HG03039 (cell line): ENCODE results near the gene PPM1F.

Source experiments
- ATAC-seq: cut with Tn5 transposase; IDR thresholded peaks from one replicate; pipeline ENCODE4 v1.9.1; 2021; ENCODE audit warnings: mild to moderate bottlenecking, moderate library complexity; ENCODE audit not compliant: unreplicated experiment

Gene PPM1F

DNA sequence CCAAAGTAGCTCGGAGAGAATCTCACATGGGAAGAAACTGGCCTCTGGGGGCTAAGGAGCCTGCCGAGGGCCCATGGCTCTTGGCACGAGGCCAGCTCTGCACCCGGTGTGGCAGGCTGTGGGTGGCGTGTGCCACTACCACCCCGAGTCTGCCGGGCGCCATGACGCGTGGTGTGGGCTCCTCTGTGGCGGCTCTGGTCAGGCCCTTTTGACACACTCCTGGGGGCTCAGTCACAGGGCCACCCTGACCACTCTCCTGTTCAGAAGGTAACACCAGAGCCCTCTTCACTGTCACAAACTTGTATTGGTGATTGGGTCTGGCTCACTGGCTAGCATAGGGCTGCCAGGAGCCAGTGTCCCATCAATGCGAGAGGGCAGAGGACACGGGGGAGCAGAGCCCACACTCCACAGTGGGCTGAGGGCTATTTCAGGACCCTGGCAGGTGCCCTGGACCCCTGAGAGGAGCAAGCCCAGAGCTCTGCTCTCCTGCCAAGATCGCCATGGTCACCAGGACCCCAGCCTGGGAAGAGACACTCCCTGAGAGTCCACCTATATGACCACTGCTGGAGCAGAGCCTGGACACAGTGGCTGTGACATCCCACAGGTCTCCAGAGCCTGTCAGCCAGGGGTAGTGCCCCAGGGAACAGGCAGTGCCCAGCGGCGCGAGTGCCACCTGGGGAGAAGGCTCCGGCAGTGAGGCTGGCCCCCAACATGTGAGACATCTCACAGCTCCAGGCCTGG, 8.6 kb upstream of the PPM1F start:
- ATAC-seq = no peak

DNA sequence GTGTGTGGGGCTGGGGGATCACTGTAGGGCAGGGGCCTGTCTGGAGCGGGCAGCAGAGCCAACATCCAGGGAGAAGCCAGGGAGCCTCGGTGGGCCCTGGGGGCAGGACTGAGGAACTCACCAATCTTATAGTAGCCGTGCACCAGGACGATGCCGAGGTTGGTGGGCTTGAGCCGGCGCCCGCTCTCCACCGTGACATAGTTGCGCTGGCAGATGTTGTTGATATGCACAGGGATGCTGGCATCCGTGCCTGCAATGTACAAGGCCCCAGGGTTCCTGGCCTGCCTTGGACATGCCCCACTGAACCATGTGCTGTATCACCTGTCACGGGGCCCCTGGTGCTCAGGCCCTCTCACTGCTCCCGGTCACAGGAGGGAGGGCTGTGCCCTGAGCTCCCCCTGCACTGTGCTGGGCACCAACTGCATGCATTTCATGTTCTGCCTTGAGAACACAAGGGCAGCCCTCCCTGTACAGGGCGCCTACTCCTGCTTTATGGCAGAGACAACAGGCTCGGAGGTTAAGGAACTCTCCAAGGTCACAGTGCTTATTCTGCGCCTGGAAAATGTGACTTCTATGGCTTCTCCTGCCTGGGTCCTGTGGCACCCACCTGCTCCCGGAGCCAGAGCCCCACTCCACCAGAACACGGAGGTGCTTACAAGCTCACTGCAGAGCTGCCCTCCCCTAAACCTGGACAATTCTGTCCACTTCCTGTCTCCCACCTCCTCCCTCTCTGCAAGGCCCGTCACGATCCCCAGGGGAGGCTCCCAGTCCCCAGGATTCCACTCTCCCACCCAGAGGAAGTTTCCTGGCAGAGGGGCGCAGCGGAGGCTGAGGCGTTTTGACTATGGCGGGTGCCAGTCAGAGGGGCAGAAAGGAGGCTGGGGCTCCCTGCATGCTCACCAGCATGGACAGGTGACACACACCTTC, 7.8 kb upstream of the PPM1F start:
- ATAC-seq = no peak

DNA sequence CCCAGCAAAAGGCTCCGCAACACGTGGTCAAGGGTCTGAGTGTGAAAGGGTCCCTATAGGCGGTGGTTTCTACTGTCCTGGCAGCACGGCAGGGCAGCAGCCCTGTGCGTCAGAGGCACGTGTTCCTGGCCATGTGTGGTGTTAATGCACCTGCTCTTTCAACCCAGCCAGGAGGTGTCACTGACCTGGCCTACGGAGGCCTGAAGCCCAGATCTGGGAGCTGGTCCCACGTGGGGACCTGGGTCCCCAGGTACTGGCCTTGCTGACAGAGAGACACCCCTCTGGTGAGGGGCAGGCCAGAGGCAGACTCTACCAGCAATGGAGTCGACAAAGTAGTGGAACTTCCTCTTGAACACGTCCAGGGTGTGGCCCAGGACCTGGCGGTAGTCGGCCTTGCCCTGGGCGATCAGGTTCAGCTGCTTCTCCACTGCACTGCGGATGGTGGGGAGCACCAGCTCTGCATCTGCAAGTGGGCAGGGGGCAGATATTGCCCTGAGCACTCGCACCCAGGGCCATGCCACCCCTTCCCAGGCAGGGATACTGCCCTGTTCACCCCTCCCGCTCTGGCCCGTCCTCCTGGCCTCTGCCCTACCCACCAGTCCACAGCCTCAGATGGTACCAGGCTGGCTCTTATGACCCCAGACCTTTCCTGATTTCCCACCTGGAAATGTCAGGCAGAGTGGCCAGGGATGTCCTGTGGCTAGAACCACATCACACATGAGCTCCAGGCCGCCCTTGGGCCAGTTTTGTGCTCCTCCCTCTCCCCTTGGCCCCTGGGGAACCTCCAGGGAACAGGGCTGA, 6.8 kb upstream of the PPM1F start:
- ATAC-seq = no peak

DNA sequence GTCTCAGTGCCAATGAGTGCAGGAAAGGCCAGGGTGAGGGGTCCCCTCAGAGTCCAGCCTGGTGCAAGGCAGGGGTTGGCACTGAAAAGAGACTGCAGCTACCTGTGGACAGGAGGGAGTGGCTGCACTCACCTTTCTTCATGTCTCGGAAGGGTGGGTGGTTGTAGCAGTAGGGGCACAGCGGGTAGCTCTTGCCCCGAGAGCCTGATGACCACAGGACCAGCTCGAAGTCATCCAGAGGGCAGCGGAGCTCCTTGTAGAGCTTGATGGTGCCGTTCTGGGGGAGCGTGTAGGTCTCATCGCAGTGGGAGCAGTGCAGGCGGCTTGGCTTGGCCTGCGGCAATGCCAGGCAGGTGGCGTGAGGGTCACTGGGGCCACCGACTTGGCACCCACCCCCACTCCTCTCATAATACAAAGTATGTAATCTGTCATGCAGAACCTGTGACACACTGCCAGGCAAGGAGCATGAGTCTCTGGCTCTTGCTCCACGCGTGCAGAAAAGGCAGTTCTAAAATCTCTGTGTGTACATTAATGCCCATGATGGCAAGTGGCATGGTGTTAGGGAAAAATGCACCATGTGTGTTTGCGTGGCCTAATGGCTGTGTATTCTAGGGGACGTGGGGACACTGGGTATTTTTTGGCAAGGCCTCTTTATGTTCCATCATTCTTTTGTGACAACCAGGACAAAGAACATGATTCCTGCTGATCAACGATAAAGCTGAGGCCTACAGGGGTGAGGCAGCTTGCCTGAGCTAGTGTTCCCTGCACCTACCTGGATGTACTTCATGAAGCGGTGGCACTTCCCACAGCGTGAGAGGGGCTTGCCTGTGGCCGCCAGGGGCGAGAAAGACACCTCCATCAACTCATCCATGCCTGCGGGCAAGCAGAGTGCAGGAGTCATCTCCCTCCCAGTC, 6.0 kb upstream of the PPM1F start:
- no peak for ATAC-seq

DNA sequence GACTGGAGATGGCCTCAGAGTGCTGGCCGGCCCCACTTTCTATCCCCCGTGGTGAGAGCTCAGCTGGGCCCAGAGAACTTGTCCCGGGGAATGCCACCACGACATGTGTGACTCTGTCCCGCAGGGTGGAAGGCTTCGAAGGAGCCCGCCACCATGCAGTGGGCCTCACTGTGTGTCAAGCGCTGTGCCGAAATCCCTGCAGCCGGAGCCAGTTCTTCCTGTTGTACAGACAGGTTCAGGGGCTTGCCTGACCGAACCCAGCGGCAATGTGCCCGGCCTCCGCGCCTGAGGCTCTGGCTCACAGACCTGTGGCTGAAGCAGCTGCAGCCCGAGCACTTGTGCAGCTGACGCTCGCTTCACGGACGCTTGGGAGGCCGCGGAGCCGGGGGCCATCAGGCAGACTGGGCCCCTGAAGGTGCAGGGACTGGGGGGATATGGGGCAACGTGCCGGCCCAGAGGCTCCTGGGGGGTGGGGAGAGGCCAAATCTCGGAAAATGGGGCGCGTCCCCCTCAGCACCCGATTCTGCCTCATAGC, 650 bp downstream of the PPM1F start:
- no peak for ATAC-seq

GRCh38 chr22:21951062-21951461, 1.6 kb downstream of the PPM1F start:
- ATAC-seq = no peak

DNA sequence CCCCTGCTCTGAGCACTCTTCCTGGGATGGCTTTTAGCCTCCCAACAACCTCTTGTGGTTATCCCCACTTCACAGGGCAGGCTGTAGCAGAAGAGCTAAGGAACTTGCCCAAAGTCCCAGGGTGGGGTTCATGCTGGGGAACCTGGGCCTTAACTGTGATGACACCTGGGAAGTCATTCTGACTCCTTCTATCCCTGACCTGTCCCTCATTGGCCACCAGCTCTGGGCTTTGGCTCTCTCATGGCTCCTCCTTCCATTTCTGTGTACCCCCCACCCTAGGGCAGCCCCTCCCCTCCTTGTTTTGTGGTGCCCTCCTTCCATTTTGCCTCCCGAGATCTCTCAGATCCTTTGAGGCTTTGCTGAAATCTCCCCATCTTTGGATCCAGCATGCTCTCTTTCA, 2.7 kb downstream of the PPM1F start:
- no peak for ATAC-seq

DNA sequence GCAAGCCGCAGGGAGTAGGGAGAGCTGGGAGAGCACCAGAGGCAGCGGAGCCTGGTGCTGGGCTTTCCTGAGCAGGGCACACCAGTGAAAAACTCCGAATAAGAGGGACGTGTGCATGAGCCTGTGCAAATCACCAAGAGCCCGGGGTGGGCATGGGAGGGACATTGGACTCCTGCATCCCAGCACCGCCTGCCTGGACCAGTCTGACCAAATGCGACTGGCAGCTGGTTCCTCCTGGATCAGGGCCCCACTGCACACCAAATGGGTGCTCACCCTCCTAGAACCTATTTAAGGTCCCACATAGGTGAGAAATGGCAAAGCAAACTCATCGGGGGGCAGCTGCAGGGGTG, 3.1 kb downstream of the PPM1F start:
- ATAC-seq = no peak

DNA sequence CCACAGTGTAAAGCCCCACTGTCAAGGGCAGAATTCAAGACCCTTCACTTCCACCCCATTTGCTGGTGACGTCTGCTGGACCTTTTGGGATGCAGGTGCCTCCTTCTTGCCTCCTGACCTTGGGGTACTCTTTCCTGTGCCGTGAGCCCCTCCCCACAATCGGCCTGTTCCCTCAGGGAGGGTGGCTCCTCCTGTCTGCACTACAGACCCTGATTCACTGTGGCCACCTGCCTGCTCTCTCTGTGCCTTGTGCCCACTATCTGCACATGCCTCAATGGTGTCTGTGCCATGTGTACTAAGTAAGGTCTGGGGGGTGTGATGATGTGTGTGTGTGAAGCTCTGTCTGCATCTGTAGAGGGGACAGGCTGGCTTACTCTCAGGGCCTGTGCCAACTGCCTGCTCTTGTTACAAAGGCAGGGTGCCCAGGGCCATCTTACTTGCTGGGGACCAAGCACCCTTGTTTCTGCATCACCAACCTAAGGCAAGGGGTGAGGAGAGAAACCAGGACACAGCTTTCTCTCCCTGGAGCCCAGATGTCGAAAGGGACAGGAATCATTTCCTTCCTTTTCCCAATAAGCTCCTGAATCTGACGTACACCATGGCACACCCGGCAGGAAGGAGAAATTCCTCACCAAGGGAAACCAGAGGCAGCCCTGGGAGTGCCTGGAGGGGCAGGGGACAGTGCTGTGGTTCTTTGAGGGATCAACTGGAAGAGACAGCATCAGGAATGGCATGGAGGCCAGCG, 3.7 kb downstream of the PPM1F start:
- ATAC-seq = no peak

DNA sequence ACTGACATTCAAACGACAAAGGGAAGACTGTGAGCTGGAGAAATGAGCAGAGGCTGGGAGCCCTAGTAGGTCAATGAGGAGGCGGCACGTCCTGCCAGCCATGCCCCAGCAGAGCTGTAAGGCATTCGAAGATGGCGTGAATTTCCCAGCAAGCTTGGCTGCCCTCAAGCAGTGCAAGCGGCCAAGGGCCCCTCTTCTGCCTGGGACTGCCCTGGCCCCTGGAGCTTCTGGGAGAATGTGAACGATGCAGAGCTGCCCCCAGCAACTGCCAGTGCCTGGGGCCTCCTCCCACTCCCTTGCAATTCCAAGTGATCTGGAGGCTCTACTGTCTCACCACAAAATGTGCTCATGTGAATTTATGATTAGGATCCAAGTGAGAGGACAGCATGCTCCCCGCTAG, 4.3 kb downstream of the PPM1F start:
- no peak for ATAC-seq

DNA sequence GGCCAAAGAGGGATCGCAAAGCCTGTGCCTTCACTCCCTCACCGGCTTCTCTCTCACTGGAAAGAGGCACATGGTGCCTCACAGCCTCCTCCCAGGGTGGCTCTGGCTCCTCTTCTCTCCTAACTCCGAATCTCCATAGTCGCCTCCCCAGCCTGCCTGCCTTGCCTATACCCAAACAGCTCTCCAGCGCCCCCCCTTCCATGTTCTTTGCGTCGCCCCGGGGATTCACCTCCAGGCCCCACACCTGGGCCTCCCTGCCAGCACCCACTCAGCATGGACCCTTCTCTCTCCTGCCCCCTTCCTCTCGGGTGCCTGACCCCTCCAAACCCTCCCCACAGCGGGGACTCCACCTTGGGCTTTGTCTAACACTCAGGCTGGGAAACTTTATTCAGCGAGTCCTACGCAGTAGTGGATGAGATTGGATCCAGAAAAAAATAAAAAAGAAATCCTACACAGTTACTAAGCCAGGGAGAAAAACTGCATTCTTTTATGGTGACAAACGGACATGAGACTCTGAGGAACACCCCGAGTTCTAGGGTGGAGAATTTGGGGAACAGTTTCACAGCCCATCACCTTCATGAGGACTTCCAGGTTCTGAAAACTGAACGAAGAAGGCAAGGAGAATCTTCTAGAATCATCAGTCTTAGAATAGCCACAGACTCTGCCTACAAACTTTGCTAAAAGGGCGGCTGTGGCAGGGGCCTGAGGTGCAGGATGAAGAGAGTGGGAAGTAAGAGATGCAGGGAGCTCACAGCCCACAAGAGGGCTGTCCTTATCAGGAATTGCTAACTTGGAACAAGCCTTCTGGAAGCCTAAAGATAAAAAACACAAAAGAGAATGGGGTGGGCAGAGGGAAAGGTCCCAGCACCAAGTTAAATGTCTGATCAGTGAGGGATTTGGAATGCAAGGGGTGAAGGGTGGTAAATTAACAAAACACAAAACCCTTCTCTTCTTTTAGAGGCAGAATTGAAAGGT, 5.3 kb downstream of the PPM1F start:
- no peak for ATAC-seq

- no peak for ATAC-seq
Observed at GRCh38 chr22:21946262-21946925, 6.3 kb downstream of the PPM1F start.

DNA sequence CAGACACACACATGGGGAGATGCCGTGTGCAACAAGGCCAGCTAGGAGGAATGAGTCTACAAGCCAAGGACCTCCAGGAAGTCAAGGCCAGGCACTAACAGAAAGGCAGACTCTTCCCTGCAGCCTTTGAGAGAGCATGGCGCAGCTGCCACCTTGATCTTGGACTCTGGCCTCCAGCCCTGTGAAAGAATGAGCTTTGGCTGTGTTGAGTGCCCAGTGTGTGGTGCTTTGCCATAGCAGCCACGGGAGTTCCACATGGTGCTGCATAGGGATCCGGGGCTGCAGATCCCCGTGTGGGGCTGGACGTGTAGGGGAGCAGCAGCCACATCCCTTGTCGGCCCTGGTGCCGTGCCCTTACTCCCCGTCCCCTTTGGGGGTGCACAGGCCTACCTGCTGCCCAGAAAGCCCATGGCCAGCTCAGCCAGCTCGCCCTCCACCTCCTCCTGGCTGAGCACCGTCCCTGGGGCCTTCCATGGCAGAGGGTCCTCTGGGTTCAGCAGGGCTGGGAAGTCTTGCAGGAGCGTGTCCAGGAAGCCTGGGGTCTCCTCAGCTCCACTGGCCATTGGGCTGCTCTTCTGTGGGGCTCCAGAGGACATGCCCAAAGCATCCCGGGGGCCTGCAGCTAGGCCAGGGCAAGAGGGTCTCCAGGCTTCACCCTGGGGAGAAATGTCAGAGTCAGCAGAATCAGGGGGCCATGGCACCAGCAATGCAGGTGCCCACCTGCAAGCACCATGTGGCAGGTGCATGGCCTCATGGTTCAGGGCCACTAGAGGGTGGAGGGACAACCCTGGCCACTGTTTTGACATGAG, 7.0 kb downstream of the PPM1F start:
- no peak for ATAC-seq

- ATAC-seq = no peak
Observed at GRCh38 chr22:21944871-21945270, 7.8 kb downstream of the PPM1F start.

DNA sequence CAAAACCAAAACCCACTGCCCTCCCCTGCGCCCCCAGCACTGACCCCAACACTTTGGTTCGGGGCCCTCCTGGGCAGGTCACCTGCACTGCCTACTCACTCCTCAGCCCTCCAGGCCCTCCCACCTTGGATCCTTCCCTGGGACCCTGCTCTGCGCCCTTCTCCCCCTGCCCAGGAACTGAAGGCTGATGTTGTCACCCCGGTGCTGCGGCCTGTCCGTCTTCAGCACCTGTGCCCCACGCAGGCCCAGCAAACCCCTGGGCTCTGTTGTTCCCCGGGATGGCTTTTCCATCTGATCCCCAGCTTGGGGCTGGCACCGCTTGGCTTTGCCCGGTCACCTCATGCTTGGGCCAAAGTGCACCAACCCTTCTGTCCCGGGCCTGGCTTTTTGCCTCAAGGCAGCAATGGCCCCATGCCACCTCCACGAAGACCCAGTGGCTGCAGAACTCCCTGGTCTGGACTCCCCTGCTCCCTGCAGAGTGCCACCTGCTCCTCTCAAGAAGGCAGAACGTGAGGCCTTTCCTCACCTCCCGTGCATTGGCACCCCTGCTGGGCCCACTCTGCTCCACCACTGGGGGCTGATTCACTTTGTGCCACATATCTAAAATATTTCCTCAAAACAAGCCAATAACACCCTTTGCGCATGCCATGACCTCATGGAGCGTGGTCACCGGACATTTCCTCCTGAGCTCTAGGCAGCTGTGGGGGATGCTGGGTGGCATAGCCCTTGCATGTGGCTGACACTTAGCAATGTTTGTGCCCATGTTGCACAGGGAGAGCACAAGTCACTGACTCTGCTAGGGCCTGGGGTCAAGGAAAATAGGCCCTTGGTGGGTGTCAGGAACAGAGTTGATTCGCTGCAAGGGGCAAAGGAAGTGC, 8.8 kb downstream of the PPM1F start:
- no peak for ATAC-seq
